HG03039 (cell line): ENCODE measurements around the gene TINAGL1.

Experiments
- ATAC-seq: cut with Tn5 transposase; IDR thresholded peaks from one replicate; pipeline ENCODE4 v1.9.1; 2021; ENCODE audit warnings: mild to moderate bottlenecking, moderate library complexity; ENCODE audit not compliant: unreplicated experiment

The TINAGL1 gene

GRCh38 chr1:31600641-31601040, 24.3 kb downstream of the TINAGL1 start:
- ATAC-seq: no peak

- no peak for ATAC-seq
Observed at GRCh38 chr1:31602081-31602480, 25.8 kb downstream of the TINAGL1 start.

GRCh38 chr1:31605908-31606427, 29.7 kb downstream of the TINAGL1 start:
- peak; percentile 94 for ATAC-seq

- ATAC-seq: no peak
Observed at GRCh38 chr1:31607360-31607759, 31.0 kb downstream of the TINAGL1 start.

- ATAC-seq: no peak
Observed at GRCh38 chr1:31609514-31610118, 33.3 kb downstream of the TINAGL1 start.

GRCh38 chr1:31614414-31615005, 38.2 kb downstream of the TINAGL1 start:
- ATAC-seq: no peak

GRCh38 chr1:31615414-31615813, 39.1 kb downstream of the TINAGL1 start:
- no peak for ATAC-seq

- ATAC-seq: no peak
Observed at GRCh38 chr1:31615939-31616338, 39.6 kb downstream of the TINAGL1 start.

GRCh38 chr1:31617218-31617915, 41.1 kb downstream of the TINAGL1 start, which contains the start of gene HCRTR1:
TSS of gene HCRTR1 (plus strand) at chr1:31617689. CDS start at chr1:31619193, 1,504 bp downstream.
- no peak for ATAC-seq

GRCh38 chr1:31617916-31618746, 41.8 kb downstream of the TINAGL1 start:
- ATAC-seq: no peak

GRCh38 chr1:31618916-31619846, 42.9 kb downstream of the TINAGL1 start:
- ATAC-seq: no peak

- no peak for ATAC-seq
Observed at GRCh38 chr1:31620631-31621497, 44.5 kb downstream of the TINAGL1 start.

- ATAC-seq: no peak
Observed at GRCh38 chr1:31621498-31621820, 45.1 kb downstream of the TINAGL1 start.

GRCh38 chr1:31621847-31622730, 45.8 kb downstream of the TINAGL1 start:
- ATAC-seq: no peak

GRCh38 chr1:31623365-31623764, 47.0 kb downstream of the TINAGL1 start:
- ATAC-seq: no peak

- no peak for ATAC-seq
Observed at GRCh38 chr1:31624309-31624708, 48.0 kb downstream of the TINAGL1 start.

- no peak for ATAC-seq
Observed at GRCh38 chr1:31624731-31625514, 48.6 kb downstream of the TINAGL1 start.
